ENCODE measurements around the gene BHLHA15. TPM values are rescaled to one million over a fixed set of nuclear protein-coding genes. Genes with fewer than 3 reads are reported as not detected.

The BHLHA15 gene
- total and polyA plus RNA-seq, 12 donors: 0.57 to 3.6 (median 1.6) TPM; not detected in 8

DNA sequence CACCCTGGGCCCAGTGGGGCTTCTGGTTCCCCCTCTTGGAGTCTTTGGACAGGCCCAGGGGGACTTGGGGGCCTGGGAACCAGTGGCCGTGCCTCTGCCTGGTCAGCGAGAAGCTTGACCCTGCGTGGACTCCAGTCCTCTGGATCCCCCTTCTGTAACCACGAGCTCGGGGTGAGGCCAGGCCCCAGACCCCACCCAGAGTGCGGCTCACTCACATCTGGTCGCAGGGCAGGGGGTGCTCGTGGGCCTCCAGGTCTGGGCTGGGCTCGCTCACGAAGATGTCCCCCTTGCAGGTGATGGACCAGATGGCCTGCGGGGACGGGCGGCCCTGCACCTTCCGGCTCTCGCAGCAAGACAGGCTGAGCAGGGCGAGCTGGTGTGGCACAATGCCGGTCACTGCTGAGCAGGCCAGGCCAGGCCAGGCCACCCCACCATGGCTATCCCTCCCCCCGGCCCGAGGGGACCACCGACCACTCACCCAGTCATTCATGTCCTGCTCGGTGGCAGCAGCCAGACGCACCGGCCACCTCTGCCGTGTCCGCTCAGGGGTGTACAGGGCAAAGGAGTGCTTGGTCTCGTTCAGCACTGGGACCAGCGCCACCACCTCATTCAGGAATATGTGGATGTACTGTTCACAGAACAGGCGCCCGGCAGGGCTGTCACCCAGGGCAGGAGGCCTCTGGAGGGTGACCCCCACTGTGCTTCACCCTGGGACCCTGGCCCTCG is 19.7 kb downstream of the BHLHA15 start:
- TF ChIP-seq POLR2A (IDR thresholded peaks at IDR 0.05) (no peak), CTCF (IDR thresholded peaks at IDR 0.05) (no peak)
- Histone ChIP-seq H3K36me3 (replicated peaks in 1 of 2) (no peaks in the 10 kb centered on the region), H3K27me3 (no peaks in the 10 kb centered on the region), H3K4me3 (no peak overlapping the region), H3K9me3 (replicated peaks in 1 of 3) (no peaks in the 10 kb centered on the region), H3K4me1 (replicated peaks in 1 of 2) (peaks cover 0 to 3% of the 10 kb centered on the region in 2 donors), H3K27ac (no peak overlapping the region)
- WGBS, 4 donors: 94 to 100% (median 96%) methylated on average over 1 to 30 of the region's 30 CpGs
- DNase-seq: no peak
- intact Hi-C loops (cut with DNase I): no loop called here

GRCh38 chr7:98231493-98232262 is 20.4 kb downstream of the BHLHA15 start:
- no peak for TF ChIP-seq CTCF (IDR thresholded peaks at IDR 0.05)
- TF ChIP-seq POLR2A (IDR thresholded peaks at IDR 0.05): no peak
- 86 to 97% (median 95%) methylated on average over 7 to 25 of the region's 25 CpGs for WGBS, 4 donors
- H3K4me1 ChIP-seq (replicated peaks in 1 of 2): peaks cover 0 to 3% of the 10 kb centered on the region in 2 donors
- no peak overlapping the region for H3K4me3 ChIP-seq
- no peak overlapping the region for H3K27ac ChIP-seq
- no peaks in the 10 kb centered on the region for H3K27me3 ChIP-seq
- intact Hi-C loops (cut with DNase I): no loop called here
- H3K9me3 ChIP-seq (replicated peaks in 1 of 3): no peaks in the 10 kb centered on the region
- no peaks in the 10 kb centered on the region for H3K36me3 ChIP-seq (replicated peaks in 1 of 2)
- DNase-seq: no peak

DNA sequence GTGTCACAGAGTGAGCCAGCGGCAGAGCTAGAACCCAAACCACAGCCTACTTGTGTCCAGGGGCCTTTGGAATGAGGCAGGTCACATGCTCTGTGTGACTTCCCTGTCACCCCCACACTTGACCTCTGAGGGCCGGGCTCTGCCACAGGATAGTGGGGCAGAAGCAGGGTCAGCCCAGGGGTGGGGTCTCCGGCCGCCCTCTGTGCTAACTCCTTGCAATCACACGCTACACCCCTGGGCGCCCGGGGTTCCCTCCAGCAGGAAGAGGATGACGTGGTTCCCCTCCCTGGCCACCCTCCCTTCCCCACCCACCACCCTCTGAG is 21.0 kb downstream of the BHLHA15 start:
- Histone ChIP-seq H3K27me3 (no peaks in the 10 kb centered on the region), H3K36me3 (replicated peaks in 1 of 2) (no peaks in the 10 kb centered on the region), H3K27ac (no peak overlapping the region), H3K9me3 (replicated peaks in 1 of 3) (no peaks in the 10 kb centered on the region), H3K4me3 (no peak overlapping the region), H3K4me1 (replicated peaks in 1 of 2) (peaks cover 0 to 3% of the 10 kb centered on the region in 2 donors)
- TF ChIP-seq CTCF (IDR thresholded peaks at IDR 0.05) (no peak), POLR2A (IDR thresholded peaks at IDR 0.05) (no peak)
- intact Hi-C loops (cut with DNase I): no loop called here
- 94 to 99% (median 95%) methylated on average over 7 to 8 of the region's 8 CpGs; no CpG with 5 or more reads in 1 of the 4 donors for WGBS, 4 donors
- no peak for DNase-seq

GRCh38 chr7:98232799-98233198 is 21.6 kb downstream of the BHLHA15 start:
- Histone ChIP-seq H3K9me3 (replicated peaks in 1 of 3) (no peaks in the 10 kb centered on the region), H3K36me3 (replicated peaks in 1 of 2) (peaks cover 0 to 4% of the 10 kb centered on the region in 2 donors), H3K27me3 (no peaks in the 10 kb centered on the region), H3K4me1 (replicated peaks in 1 of 2) (peaks cover 0 to 3% of the 10 kb centered on the region in 2 donors), H3K27ac (no peak overlapping the region), H3K4me3 (no peak overlapping the region)
- WGBS, 4 donors: 89 to 95% (median 93%) methylated on average over 16 of the region's 16 CpGs
- intact Hi-C loops (cut with DNase I): no loop called here
- no peak for DNase-seq
- TF ChIP-seq POLR2A (IDR thresholded peaks at IDR 0.05) (no peak), CTCF (IDR thresholded peaks at IDR 0.05) (no peak)
